LHCN-M2 (cell line): ENCODE measurements around the gene ENO2. TPM values are rescaled to one million over a fixed set of nuclear protein-coding genes. Genes with fewer than 3 reads are reported as not detected.
"Not testable (repeated sequence)": the region's sequence is repeated elsewhere in the genome, so short reads cannot be mapped to it uniquely, and the experiment has no call there.

Source experiments
- DNase-seq: peaks from one replicate; pipeline ENCODE4 v3.0.0-alpha.2; 2012; ENCODE audit warnings: low read depth
- total RNA-seq: library from RNA; depleted of rRNA; stranded (reverse); fragments of >200 nt; gene quantifications from 2 replicates; pipeline ENCODE4 v1.2.3, GENCODE V29; 2014

The ENO2 gene
- total RNA-seq, 1 experiment from 2014 or later: 22.7 TPM

DNA sequence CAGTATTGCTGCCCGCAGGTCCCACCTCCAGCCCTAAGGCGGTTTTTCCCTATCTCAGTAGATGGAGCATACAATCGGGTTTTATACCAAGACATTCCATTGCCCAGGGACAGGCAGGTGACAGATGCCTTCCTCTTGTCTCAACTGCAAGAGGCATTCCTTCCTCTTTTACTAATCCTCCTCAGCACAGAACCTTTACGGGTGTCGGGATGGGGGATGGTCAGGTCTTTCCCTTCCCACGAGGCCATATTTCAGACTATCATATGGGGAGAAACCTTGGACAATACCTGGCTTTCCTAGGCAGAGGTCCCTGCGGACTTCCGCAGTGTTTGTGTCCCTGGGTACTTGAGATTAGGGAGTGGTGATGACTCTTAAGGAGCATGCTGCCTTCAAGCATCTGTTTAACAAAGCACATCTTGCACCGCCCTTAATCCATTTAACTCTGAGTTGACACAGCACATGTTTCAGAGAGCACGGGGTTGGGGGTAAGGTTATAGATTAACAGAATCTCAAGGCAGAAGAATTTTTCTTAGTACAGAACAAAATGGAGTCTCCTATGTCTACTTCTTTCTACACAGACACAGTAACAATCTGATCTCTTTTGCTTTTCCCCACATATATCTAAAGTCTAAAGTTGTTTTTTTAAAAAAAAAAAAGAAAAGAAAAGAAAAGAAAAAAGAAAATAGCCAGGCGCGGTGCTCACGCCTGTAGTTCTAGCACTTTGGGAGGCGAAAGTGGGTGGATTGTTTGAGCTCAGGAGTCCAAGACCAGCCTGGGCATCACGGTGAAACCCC lies 28.0 kb upstream of the ENO2 start:
- not testable (repeated sequence) for DNase-seq

DNA sequence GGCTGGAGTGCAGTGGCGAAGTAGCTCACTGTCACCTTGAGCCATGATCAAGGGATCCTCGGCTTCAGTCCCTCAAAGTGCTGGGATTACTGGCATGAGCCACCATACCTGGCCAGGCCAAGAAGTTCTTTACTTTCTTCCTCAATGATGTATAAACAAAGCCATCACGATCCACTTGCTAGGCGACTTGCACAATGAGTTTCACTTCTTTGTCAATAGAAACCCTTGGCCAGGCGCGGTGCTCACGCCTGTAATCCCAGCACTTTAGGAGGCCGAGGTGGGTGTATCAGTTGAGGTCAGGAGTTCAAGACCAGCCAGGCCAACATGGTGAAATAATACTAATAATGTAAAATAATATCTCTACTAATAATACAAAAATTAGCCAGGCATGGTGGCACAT lies 26.9 kb upstream of the ENO2 start:
- no peak for DNase-seq

DNA sequence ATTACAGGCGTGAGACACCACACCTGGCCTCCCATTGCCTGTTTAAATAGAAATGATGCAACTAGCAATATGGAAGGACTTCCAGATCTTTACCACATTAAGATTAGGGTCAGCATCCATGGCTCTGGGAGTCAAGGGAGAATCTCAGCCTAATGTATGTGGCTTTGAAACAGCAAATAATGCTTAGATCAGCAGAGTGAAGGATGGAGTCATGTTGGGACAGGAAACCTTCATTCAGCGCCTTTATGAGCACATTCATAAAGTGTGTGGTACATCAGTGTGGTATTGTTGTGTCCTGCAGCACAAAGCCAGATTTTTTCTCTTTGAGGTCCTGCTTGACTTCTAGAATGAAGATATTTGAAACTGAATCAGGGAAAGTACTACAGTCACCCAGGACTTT lies 26.0 kb upstream of the ENO2 start:
- DNase-seq: no peak

DNA sequence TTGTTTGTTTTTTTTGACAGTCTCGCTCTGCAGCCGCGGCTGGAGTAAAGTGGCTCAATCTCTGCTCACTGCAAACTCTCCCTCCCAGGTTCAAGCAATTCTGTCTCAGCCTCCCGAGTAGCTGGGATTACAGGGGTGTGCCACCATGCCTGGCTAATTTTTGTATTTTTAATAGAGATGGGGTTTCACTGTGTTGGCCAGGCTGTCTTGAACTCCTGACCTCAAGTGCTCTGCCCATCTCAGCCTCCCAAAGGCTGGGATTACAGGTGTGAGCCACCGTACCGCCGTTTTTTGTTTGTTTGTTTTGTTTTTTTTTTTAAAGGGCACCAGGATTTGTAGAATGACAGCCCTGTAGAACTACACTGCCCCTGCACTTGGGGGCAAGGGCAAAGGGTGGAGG lies 25.6 kb upstream of the ENO2 start:
- DNase-seq: not testable (repeated sequence)

DNA sequence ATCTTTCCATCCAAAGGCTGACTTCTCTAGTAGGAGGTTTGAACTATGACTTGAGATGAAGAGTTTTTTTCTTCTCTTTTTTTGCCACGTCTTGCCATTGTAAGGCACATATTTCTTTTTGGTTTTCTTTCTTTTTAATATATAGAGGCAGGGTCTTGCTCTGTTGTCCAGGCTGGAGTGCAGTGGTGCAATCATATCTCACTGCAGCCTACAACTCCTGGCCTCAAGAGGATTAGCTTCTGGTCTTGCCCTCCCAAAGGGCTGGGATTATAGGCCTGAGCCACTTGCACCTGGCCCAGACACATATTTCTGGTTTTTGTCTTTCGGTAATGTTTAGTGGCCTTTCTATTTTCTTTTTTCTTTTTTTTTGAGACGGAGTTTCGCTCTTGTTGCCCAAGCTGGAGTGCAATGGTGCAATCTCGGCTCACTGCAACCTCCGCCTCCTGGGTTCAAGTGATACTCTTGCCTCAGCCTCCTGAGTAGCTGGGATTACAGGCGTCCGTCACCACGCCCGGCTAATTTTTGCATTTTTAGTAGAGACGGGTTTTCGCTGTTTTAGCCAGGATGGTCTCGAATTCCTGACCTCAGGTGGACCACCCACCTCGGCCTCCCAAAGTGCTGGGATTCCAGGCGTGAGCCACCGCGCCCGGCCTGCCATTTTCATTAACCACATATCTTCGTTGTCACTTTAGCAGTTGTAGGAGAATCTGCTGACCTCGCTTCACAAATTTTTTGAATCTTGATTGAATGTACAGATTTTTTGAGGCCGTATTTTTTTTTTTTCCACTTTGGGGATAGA lies 24.4 kb upstream of the ENO2 start:
- not testable (repeated sequence) for DNase-seq

DNA sequence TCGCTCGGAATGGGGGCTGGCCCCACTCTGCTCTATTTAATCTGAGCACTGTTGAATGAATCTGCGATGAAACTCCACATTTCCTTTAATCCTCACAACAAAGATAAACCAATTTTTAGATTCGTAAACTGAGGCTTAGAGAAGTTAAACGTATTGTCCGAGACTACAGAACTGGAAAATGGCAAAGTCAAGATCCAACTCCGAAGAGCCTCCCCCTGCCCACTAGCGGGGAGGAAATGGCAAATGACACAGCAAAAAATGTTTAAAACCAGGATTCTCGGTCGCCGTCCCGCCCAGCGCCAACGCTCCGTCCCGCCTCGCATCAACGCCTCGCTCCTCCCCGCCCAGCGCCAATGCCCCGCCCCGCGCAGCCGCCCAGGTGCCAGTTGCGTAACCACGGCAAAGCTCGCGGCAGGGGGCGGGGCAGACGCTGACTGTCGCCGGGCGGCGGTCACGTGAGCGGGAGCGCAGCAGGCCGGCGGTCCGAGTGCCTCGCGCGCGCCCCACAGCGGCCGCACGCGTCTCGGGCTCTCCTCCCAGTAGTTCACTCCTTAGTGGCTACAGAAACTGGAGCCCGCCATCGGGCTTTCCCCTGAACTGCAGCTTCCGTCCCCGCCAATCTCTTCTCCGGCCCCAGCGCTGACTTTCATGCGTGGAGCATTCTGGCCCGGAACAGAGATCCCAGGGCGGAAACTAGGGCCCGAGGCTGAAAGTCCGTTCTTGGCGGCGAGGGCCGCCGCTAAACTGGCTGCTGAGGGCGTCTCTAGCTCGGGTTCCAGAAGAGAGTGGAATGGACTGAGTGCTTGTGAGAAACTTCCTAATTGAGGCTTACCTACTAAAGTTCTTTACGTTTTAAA lies 23.4 kb upstream of the ENO2 start:
- DNase-seq: peak; percentile 94

DNA sequence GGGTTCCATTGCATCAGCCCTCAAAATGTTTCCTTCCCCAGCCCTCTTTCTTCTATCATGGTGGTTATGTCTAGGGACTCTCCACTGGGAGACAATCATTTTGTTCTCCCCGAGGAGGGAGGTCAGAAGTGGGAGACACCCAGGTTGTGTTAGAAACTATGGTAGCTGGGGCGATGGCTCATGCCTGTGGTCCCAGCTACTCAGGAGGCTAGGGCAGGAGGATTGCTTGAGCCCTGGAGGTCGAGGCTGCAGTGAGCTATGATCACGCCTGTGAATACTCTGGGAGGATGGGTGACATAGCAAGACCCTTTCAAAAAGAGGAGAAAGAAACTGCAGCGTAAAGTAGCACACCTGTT lies 22.8 kb upstream of the ENO2 start:
- DNase-seq: no peak

DNA sequence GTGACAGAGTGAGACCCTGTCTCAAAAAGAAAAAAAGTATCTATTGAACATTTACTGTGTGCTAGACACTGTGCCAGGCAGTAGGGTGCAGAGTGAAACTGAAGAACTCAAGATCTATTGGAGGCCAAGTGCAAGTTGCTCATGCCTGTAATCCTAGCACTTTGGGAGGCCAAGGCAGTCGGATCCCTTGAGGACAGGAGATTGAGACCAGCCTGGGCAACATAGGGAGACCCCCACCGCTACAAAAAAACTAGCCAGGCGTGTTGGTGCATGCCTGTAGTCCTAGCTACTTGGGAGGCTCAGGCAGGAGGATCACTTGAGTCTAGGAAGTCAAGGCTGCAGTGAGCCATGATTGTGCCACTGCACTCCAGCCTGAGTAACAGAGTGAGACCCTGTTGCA lies 21.7 kb upstream of the ENO2 start:
- DNase-seq: not testable (repeated sequence)

DNA sequence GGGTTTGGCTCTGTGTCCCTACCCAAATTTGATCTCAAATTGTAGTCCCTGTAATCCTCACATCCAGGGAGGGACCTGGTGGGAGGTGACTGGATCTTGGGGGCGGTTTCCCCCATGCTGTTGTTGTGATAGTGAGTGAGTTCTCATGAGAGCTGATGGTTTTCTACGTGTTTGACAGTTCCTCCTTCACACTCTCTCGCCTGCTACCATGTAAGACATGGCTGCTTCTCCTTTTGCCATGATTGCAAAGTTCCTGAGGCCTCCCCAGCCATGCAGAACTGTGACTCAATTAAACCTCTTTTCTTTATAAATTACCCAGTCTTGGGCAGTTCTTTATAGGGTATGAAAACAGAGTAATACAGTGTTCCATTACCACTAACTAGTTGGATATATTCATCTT lies 20.1 kb upstream of the ENO2 start:
- DNase-seq: no peak

DNA sequence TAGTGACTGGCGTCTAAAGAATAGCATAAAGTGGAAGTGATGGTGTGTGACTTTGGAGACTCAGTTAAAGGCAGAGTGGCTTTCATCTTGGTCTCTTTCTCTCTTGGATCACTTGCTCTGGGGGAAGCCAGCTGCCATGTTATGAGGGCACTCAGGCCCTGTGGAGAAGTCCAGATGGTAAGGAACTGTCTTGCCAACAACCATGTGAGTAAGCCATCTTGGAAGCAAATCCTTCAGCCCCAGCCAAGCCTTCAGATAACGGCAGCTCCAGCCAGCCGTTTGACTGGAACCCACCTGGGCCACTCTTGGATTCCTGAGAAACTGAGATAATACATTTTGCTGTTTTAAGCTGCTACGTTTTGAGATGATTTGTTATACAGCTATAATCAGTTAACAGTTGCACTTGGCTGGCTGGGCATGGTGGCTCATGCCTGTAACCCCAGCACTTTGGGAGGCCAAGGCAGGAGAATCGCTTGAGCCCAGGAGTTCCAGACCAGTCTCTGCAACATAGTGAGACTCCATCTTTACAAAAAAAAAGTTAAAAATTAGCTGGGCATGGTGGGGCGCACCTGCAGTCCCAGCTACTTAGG lies 17.4 kb upstream of the ENO2 start:
- no peak for DNase-seq

DNA sequence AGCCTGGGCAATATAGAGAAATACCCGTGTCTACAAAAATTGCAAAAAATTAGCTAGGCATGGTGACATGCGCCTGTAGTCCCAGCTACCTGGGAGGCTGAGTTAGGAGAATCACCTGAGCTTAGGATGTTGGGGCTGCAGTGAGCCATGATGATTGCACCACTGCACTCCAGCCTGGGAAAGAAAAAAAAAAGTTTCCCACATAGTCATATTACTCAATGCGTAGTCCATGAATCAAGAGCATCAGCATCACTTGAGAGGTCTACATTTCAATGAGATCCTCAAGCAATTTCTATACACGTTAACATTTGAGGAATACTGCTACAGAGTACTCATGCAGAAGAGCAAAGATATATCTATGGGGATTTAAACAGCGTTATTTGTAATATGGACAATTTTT lies 15.0 kb upstream of the ENO2 start:
- no peak for DNase-seq

DNA sequence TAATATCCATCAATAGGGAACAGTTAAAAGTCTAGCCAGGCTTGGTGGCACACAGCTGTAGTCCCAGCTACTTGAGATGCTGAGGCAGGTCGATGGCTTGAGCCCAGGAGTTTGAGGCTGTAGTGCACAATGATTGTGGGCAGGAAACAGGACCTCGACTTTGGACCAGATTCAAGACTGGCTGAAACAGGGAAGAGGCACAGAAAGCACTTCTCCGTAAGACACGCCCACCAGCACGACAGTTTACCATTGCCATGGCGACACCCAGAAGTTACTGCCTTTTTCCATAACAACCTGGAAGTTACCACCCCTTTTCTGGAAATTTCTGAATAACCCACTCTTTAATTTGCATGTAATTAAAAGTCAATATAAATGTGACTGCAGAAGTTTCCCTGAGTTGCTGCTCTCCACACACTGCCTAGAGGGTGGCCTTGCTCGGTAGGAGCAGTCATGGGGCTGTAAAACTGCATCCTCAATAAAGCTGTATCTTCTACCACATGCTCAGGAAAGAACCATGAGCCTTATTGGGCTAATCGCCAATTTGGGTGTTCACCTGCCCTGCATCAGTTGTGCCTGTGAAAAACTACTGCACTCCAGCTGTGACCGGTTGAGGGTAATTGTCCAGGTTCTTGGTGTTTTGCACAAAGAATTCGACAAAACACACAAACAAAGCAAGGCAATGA lies 14.4 kb upstream of the ENO2 start:
- peak; percentile 40 for DNase-seq

DNA sequence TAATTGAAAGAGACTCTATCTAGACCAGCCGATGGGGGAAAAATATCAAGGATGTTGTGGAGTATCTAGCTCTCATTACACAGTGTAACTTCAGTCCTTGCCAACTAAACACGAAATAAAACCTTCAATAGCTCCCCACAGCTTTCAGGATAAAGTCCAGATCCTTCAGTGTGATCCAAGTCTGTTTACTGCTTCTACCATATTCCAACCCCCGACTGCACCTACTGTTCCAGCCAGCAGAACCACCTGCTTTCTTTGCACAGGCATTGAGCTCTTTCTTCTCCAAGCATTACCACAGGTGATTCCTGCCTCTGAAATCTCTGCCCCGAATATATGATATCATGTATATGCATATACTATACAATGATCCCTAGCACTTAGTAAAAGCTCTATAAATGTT lies 11.9 kb upstream of the ENO2 start:
- DNase-seq: no peak

DNA sequence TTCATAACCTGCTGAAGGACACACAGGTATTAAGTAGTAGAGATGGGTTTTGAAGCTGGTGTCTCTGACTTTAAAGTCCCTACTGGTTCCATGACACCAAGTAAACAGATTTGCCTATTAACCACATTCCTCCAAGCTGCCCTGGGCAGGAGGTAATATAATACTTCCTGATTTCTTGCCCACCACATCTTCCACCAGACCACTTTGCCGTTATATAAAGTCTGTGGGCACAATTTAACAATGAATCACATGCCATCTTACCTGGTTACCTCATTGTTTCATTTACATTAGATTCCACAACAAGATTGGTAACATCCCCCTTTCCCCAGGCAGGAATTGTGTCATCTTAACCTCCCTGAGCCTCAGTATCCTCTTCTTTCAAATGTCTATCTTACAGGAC lies 10.7 kb upstream of the ENO2 start:
- DNase-seq: no peak

DNA sequence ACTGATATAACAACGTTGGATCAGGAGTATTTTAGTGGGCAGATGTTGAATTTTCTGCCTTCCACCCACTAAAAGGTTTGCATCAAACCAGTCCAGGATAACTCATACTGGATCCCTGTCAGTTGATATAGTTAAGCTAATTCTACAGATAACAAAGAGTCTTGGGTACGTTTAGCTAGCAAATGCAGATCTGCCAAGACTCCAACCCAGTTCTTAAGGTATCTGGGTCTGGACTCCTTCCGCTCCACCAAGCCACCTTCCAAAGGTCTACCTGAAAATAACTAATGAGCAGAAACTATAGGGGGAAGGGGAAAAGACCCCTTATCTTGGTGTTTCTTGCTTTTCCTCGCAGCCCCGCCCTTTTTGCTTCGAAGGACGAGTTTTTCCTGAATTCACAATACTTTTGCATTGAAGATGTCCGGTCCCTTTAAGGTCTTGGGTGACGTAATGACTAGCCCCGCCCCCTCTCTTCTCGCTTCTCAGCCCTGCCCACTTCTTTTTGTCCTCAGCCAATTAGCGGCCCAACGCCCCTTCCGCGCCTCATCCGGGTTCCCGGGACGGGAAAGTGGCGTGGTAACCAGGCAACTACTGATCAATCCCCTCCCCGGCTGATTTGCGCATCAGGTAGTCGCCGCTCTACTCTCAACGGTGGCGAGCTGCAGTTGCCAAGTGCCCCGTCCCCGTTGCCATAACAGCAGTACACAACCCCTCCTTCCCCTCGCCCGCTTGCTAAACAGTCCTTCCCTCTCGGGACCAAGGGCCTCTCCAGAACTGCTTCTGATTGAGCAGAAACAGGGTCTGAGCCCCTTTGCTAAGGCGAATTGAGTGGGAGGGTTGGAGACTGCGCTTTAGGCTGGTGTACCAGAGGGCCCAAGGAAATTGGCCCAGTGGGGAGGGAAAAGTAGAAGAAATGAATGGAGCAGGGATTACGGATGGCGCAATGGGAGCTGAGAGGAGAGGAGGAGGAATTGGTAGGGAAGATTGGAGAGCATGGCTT lies 9.8 kb upstream of the ENO2 start, which contains the start of gene LRRC23:
Gene LRRC23, plus strand, starts transcription at position 543 of the 997 bp plus-strand sequence. CDS start 812 bp downstream, outside the sequence.
- DNase-seq: peak; percentile 92

DNA sequence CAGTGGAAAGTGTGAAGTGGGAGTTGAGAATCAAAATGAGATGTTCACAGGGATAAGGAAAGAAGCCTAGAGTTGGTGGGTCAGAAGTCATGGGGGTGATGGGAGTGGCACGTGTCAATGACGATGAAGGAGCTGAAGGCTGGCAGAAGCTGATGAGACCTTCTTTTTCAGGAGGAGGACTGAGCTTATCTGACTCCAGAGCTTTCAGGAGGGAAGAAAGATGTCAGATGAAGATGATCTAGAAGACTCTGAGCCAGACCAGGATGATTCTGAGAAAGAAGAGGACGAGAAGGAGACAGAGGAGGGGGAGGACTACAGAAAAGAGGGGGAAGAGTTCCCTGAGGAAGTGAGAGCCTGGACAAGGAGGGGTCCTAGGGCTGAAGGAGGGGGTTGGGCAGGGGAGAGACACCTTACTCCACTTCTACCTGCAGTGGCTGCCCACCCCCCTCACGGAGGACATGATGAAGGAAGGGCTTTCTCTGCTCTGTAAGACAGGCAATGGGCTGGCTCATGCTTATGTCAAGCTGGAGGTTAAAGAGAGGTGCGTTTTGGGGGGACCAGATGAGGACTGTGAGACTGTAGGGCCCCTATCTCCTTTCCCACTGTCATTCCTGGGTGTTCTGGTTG lies 8.9 kb upstream of the ENO2 start:
- no peak for DNase-seq

DNA sequence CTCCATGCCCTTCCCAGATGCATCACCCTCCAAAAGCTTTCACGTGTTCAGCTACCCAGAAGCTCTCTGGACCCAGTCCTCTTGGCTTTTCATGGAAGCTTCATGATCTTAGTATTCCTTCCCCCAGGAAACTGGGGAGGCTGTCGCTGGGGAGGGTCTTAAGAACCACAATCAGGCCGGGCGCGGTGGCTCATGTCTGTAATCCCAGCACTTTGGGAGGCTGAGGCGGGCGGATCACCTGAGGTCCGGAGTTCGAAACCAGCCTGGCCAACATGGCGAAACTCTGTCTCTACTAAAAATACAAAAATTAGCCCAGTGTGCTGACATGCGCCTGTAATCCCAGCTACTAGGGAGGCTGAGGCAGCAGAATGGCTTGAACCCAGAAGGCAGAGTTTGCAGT lies 6.2 kb upstream of the ENO2 start:
- DNase-seq: not testable (repeated sequence)

DNA sequence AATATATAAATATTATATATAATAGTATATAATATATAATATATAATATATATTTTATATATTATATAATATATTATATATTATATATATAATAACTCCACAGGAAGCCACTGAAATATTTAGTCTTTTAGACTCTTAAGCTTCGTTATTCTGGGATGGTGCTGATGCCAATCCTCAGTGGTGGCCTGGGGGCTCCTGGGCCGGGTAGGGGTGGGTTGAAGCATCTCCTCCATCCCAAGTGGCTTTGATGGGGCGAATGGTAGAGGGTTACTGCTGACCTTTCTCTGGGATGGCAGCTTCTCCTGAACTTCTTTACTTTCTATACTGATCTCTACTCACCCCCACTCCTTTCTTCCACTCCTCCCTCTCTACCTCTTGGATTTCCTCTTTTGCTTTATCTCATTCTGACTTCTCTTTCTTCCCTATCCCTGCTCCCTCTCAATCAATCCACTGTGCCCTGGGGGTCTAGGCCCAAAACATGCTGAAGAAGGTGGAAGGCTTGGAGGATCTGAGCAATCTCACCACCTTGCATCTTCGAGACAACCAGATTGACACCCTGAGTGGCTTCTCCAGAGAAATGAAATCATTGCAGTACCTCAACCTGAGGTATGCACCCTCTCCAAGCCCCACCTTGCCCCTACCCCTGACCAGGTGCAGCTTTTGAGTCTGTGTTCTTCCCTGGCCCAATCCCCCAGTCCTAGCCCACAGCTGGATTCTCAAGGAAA lies 4.8 kb upstream of the ENO2 start:
- no peak for DNase-seq
